Sigmoid colon (tissue), 4 donors: ENCODE results near the gene EIF4G3.

ENCODE experiments used
- EP300 ChIP-seq, 4 donors: sonication (generic); formaldehyde crosslinking; IDR thresholded peaks; one replicate each; pipeline ENCODE4 v1.6.1; 2017; ENCODE audit warnings: antibody characterized with exemption in 4 of 4
- TF ChIP-seq, protein P1 (sequence below), 4 experiments: fragments of 450-650 bp in 3 of 4; fragments of 200-600 bp in 1 of 4; IDR thresholded peaks; one replicate each; pipeline ENCODE4 v1.5.1; 2016 to 2019; ENCODE audit warnings: antibody characterized with exemption in 4 of 4, mild to moderate bottlenecking in 3 of 4, moderate library complexity in 2 of 4

DNA sequence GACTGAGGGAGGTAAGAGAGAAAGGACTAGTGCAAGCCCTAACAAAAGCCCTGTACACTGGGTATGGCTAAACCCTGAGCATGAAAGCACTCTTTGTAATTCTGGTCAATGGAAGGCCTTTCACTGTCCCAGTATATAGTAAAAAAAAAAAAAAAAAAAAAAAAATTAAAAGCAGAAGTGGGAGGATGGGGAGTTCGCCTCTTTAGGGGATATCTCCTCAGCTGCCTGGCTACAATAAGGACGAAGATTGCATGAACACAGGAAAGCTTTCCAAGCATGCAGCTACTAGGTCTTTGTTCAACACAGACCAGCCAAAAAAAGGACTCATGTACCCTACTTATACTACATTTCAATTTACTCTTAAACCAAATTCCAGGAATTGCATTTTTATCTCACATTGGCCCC lies 59.1 kb downstream of the EIF4G3 start:
- no peak for TF ChIP-seq EP300 (IDR thresholded peaks at IDR 0.05)
- TF ChIP-seq, protein P1, sequence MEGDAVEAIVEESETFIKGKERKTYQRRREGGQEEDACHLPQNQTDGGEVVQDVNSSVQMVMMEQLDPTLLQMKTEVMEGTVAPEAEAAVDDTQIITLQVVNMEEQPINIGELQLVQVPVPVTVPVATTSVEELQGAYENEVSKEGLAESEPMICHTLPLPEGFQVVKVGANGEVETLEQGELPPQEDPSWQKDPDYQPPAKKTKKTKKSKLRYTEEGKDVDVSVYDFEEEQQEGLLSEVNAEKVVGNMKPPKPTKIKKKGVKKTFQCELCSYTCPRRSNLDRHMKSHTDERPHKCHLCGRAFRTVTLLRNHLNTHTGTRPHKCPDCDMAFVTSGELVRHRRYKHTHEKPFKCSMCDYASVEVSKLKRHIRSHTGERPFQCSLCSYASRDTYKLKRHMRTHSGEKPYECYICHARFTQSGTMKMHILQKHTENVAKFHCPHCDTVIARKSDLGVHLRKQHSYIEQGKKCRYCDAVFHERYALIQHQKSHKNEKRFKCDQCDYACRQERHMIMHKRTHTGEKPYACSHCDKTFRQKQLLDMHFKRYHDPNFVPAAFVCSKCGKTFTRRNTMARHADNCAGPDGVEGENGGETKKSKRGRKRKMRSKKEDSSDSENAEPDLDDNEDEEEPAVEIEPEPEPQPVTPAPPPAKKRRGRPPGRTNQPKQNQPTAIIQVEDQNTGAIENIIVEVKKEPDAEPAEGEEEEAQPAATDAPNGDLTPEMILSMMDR (IDR thresholded peaks at IDR 0.05) = no peak
